Ectodermal cell (in vitro differentiated cells): ENCODE data around the gene RPL7L1.
"Not testable (repeated sequence)": the region's sequence is repeated elsewhere in the genome, so short reads cannot be mapped to it uniquely, and the experiment has no call there.

Source experiments
- H3K27ac ChIP-seq: 2 replicates; pipeline ENCODE4 v1.7.0; 2013; ENCODE audit warnings: mild to moderate bottlenecking, low read depth, low read length; ENCODE audit not compliant: insufficient read depth, poor library complexity, severe bottlenecking
- H3K27me3 ChIP-seq: 2 replicates; pipeline ENCODE4 v1.7.0; 2013; ENCODE audit warnings: mild to moderate bottlenecking, low read length; ENCODE audit not compliant: insufficient read depth, control insufficient read depth, poor library complexity, severe bottlenecking
- H3K36me3 ChIP-seq: one replicate; pipeline ENCODE4 v1.7.0; 2013; ENCODE audit warnings: low read length; ENCODE audit not compliant: control insufficient read depth, insufficient read depth
- H3K4me1 ChIP-seq: one replicate; pipeline ENCODE4 v1.7.0; 2013; ENCODE audit warnings: low read length; ENCODE audit not compliant: control insufficient read depth, insufficient read depth
- H3K4me3 ChIP-seq: 2 replicates; pipeline ENCODE4 v1.7.0; 2013; ENCODE audit warnings: low read depth, low read length, control low read depth; ENCODE audit not compliant: insufficient read depth
- H3K9me3 ChIP-seq: 2 replicates; pipeline ENCODE4 v1.7.0; 2013; ENCODE audit warnings: mild to moderate bottlenecking, low read length, moderate library complexity; ENCODE audit not compliant: control insufficient read depth
- WGBS, 2 experiments: methylation state at CpG; one replicate each; pipeline ENCODE4 v1.1.7; 2013; ENCODE audit warnings: missing lambda C conversion rate in 2 of 2; 5-methylcytosine and 5-hydroxymethylcytosine counted together

Gene RPL7L1

DNA sequence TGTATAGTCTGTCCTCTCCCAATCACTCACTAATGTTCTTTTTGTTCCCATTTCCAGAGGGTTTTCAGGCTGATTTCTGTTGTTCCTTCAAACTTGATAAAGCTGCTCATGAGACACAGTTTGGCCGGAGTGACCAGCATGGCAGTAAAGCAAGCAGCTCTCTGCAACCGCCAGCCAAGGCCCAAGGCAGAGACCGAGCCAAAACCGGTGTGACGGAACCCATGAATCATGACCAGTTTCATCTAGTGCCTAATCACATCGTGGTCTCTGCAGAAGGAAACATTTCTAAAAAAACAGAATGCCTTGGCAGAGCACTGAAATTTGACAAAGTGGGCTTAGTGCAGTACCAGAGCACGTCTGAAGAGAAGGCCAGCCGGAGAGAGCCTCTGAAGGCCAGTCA lies 14.8 kb upstream of the RPL7L1 start:
- Histone ChIP-seq H3K36me3 (peaks cover 13% of the 10 kb centered on the region), H3K27ac (no peak overlapping the region), H3K4me1 (no peaks in the 10 kb centered on the region), H3K9me3 (no peaks in the 10 kb centered on the region), H3K4me3 (no peak overlapping the region), H3K27me3 (no peaks in the 10 kb centered on the region)
- WGBS, 2 experiments: 95% methylated on average over 8 of the region's 8 CpGs

DNA sequence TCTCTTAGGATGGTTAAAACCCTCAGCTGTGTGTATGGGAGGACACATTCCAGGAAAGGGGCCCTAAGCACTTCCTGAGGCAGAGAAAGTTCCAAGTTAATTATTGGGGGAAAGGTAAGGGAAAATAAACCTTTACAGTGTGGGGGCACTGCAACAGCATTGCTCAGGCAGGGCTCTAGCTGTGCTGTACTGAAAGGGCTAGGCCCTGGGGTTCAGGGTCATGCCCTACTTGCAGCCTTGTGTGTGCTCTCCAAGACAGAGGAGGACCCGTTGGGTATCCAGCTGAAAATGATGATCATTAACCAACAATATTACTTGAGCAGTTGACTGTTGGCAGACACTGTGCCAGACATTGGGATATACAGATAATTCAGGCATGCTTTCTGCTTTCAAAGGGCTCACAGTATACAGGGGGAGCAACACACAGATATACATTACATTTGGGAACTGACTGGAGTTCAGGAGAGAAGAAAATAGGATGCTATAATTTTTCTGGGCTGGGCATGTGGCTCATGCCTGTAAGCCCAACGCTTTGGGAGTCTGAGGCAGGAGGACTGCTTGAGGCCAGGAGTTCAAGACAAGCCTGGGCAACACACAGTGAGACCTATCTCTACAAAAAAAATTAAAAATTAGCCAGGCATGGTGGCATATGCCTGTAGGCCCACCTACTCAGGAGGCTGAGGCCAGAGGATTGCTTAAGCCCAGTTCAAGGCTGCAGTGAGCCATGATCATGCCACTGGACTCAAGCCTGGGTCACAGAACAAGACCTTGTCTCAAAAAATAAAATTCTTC lies 9.1 kb upstream of the RPL7L1 start:
- 91 to 98% methylated on average over 2 of the region's 2 CpGs for WGBS, 2 experiments
- no peak overlapping the region for H3K27ac ChIP-seq
- no peaks in the 10 kb centered on the region for H3K9me3 ChIP-seq
- H3K27me3 ChIP-seq: no peaks in the 10 kb centered on the region
- H3K4me1 ChIP-seq: no peaks in the 10 kb centered on the region
- H3K36me3 ChIP-seq: no peaks in the 10 kb centered on the region
- no peak overlapping the region for H3K4me3 ChIP-seq

DNA sequence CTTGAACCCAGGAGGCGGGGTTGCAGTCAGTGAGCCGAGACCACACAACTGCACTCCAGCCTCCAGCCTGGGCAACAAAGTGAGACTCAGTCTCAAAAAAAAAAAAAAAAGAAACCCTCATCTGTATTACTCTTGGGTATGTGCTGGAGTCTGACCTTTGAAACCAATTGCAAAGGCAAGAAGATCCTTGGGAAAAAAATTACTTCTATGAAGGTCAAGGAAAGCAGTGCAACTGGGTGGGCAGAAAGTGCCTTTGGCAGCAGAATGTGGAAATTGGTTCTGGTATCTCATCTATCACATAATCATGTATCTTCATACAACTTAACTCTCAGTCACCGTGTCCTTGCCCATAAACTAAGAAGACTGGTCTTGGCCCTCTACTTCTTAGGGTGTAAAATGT lies 7.7 kb upstream of the RPL7L1 start:
- Histone ChIP-seq H3K36me3 (no peaks in the 10 kb centered on the region), H3K9me3 (no peaks in the 10 kb centered on the region), H3K4me3 (no peak overlapping the region), H3K4me1 (no peaks in the 10 kb centered on the region), H3K27ac (no peak overlapping the region), H3K27me3 (no peaks in the 10 kb centered on the region)
- 88 to 89% methylated on average over 3 of the region's 3 CpGs for WGBS, 2 experiments

DNA sequence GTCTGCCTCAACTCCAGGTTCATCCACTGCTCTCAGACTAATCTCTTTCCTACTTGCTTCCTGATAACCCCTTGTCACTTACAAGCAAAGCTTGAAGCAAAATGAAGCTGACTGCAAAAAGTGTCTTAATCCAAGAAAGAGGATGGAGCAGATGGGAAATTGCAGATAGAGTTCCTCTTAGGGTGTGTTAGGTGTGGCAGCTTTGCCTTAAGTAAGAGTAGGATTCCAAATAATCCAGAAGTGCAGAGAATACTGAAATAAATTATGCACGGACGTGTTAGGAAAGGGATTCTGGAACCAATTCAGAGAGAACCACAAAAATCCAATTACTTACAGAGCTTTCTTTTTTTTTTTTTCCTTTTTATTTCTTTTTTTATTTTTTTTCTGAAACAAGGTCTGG lies 6.1 kb upstream of the RPL7L1 start:
- Histone ChIP-seq H3K4me1 (no peaks in the 10 kb centered on the region), H3K27me3 (no peaks in the 10 kb centered on the region), H3K27ac (no peak overlapping the region), H3K36me3 (no peaks in the 10 kb centered on the region), H3K9me3 (no peaks in the 10 kb centered on the region), H3K4me3 (no peak overlapping the region)
- WGBS, 2 experiments: 87 to 97% methylated on average over 2 of the region's 2 CpGs

DNA sequence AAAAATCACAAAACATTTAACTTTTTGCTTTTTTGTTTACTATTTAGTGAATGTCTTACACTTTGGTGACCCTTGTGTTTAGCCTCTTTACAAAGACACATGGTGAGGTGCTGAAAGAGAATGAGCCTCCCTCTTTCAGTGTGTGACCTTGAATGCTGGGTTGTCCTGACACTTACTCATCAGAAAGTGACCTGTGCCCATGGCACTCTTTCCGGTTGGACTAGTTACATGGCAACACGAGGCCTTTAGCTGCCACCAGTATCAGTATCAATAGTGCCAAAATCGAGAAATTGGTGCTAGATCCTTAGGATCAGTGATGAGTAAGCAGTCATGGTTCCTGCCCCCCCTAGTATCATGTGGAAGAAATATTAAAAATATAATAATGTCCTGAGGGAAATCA lies 1.7 kb upstream of the RPL7L1 start:
- Histone ChIP-seq H3K4me1 (no peaks in the 10 kb centered on the region), H3K36me3 (peaks cover 9% of the 10 kb centered on the region), H3K9me3 (no peaks in the 10 kb centered on the region), H3K27me3 (no peaks in the 10 kb centered on the region), H3K27ac (no peak overlapping the region), H3K4me3 (no peak overlapping the region)
- WGBS, 2 experiments: 89 to 91% methylated on average over 3 of the region's 3 CpGs

DNA sequence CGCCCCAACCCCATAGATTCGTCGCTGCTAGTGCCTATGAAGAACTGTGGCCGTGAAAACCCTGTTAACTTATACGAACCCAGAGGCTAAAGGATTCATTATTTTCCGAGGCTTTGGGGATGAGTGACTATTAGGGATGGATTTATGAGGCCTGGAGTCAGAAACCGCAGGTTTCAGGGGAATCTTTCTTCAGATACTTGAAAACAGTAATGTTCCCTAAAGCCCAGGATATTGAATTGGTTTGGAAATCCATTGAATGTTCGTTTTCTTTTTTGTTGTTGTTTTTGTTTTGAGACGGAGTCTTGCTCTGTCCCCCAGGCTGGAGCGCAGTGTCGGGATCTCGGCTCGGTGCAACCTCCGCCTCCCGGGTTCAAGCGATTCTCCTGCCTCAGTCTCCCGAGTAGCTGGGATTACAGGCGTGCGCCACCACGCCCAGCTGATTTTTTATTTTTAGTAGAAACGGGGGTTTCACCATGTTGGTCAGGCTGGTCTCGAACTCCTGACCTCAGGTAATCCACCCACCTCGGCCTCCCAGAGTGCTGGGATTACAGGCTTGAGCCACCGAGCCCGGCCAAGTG lies 913 bp downstream of the RPL7L1 start:
- H3K4me1 ChIP-seq, H3K27me3 ChIP-seq, H3K9me3 ChIP-seq: not testable (repeated sequence)
- Histone ChIP-seq H3K27ac (peak overlapping the region; percentile 88), H3K36me3 (peaks cover 34% of the 10 kb centered on the region), H3K4me3 (peak overlapping the region; percentile 83)
- 30 to 33% methylated on average over 25 of the region's 25 CpGs for WGBS, 2 experiments

DNA sequence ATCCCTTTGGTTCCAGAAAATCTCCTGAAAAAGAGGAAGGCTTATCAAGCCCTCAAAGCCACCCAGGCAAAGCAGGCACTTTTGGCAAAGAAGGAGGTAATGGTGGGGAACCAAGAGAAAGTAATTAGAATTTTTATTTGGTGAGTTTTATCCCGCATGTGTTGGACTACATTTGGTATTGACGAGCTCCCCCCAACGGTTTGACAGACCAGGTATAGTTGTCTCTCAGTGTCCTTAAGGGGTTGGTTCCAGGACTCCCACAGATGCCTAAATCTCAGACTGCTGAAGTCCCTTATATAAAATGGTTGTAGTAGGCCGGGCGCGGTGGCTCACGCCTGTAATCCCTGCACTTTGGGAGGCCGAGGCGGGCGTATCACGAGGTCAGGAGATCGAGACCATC lies 1.5 kb downstream of the RPL7L1 start:
- not testable (repeated sequence) for H3K9me3 ChIP-seq, H3K27ac ChIP-seq, H3K27me3 ChIP-seq, H3K4me1 ChIP-seq
- Histone ChIP-seq H3K36me3 (peaks cover 39% of the 10 kb centered on the region), H3K4me3 (peak overlapping the region; percentile 83)
- WGBS, 2 experiments: 88% methylated on average over 12 of the region's 12 CpGs

DNA sequence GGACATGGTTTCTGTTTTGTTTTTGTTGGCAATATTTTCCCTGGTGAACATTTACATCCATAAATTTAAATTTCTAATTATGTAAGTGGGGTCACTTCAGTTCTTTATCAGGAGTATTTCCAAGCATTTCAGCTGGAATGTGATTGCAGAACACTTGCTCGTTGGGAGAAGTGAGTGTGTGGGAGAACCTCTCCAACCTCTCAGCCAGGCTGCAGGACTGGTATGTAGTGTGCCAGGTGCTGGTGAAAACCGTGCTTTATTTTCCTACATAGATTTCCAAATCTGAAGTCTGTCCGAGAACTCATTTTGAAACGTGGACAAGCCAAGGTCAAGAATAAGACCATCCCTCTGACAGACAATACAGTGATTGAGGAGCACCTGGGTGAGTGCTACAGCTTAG lies 6.3 kb downstream of the RPL7L1 start:
- Histone ChIP-seq H3K27me3 (no peaks in the 10 kb centered on the region), H3K9me3 (no peaks in the 10 kb centered on the region), H3K36me3 (peaks cover 42% of the 10 kb centered on the region), H3K4me3 (no peak overlapping the region), H3K27ac (no peak overlapping the region), H3K4me1 (no peaks in the 10 kb centered on the region)
- WGBS, 2 experiments: 92 to 97% methylated on average over 4 of the region's 4 CpGs

DNA sequence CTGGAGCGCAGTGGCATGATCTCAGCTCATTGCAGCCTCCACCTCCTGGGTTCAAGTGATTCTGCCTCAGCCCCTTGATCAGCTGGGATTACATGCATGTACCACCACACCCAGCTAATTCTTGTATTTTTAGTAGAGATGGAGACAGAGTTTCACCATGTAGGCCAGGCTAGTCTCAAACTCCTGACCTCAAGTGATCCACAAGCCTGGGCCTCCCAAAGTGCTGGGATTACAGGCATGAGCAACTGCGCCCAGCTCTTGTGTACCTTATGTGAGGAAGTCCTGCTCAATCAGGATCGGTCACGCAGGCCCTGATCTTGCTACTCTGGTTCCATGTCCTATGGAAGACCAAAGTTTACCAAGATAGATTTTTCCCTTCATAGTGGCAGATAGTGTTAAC lies 8.8 kb downstream of the RPL7L1 start:
- H3K9me3 ChIP-seq, H3K4me1 ChIP-seq, H3K27ac ChIP-seq, H3K27me3 ChIP-seq, H3K4me3 ChIP-seq: not testable (repeated sequence)
- peaks cover 30% of the 10 kb centered on the region for H3K36me3 ChIP-seq
- WGBS, 2 experiments: 96 to 97% methylated on average over 4 of the region's 4 CpGs

DNA sequence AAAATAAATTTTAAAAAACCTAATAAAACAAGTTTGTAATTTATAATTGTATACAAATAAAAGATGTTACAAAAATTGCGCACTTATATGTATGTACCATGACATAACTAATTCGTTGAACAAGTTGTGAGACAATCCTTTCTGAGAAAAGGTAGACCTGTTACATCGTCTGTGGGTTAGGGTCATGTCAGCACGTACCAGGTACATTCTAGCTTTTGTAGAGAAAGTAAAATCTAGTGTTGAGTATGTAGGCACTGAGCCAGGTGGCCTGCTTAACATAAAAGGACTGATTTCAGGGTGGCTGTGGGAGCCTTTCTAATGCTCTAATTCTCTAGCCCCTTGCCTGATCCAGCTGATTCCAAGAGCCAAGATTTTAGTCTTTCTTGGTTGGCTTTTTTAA lies 10.4 kb downstream of the RPL7L1 start:
- no peaks in the 10 kb centered on the region for H3K4me1 ChIP-seq
- peaks cover 13% of the 10 kb centered on the region for H3K36me3 ChIP-seq
- 68 to 73% methylated on average over 4 of the region's 4 CpGs for WGBS, 2 experiments
- peak overlapping the region; percentile 87 for H3K4me3 ChIP-seq
- H3K27me3 ChIP-seq: no peaks in the 10 kb centered on the region
- no peaks in the 10 kb centered on the region for H3K9me3 ChIP-seq
- peak overlapping the region; percentile 94 for H3K27ac ChIP-seq
